Adipose tissue (tissue), 3 donors: Measurements from ENCODE around the gene SNX30. TPM values are rescaled to one million over a fixed set of nuclear protein-coding genes. Genes with fewer than 3 reads are reported as not detected.

Experiments used
- polyA plus RNA-seq, 3 donors: library from polyadenylated mRNA; stranded (reverse); fragments of 200-250 nt; gene quantifications; one replicate each; pipeline ENCODE4 v1.2.3, GENCODE V29; 2013
- donor health status: healthy with polysubstance abuse.
- donor health status: Bipolar disorder and iron deficiency.
- donor health status: healthy.

SNX30 gene
- polyA plus RNA-seq, 3 donors: 2.2 to 4.2 (median 3.3) TPM

Other genes starting within 250 kb of the SNX30 start
- 10 to 100 TPM in 1 of 3 donors, 1 to 10 TPM in 2; 3.6 to 13.3 (median 7.3) TPM for gene INIP, start 32.6 kb upstream of the SNX30 start, polyA plus RNA-seq
- gene SLC46A2, start 140.1 kb downstream of the SNX30 start, polyA plus RNA-seq: under 1 TPM; 0.05 to 0.67 (median 0.42) TPM